ENCODE results near the gene PARD6B.

- no peak for TF ChIP-seq CTCF (IDR thresholded peaks at IDR 0.05)
- TF ChIP-seq ZNF423 (CRISPR knock-in tag; IDR thresholded peaks at IDR 0.05): no peak
- TF ChIP-seq FOXJ3 (CRISPR knock-in tag; IDR thresholded peaks at IDR 0.05; ENCODE audit: borderline replicate concordance): no peak
- no peak for TF ChIP-seq ZBTB21 (CRISPR knock-in tag; IDR thresholded peaks at IDR 0.05; ENCODE audit: borderline replicate concordance)
- TF ChIP-seq SP1 (CRISPR knock-in tag; conservative IDR thresholded peaks at IDR 0.05): no peak
- TF ChIP-seq RELA (CRISPR knock-in tag; IDR thresholded peaks at IDR 0.05; ENCODE audit: borderline replicate concordance): no peak
- no peak for TF ChIP-seq TCF7 (CRISPR knock-in tag; IDR thresholded peaks at IDR 0.05; ENCODE audit: low read depth)
These were observed 21.8 kb upstream of the PARD6B start for GRCh38 chr20:50709636-50709973.
